Measurements from ENCODE around the gene CCDC159. TPM values are rescaled to one million over a fixed set of nuclear protein-coding genes. Genes with fewer than 3 reads are reported as not detected.
A peak's percentile ranks its signal among the peaks of the same experiment; 100 is the strongest.

Gene CCDC159
- total and polyA plus RNA-seq, 2 of the 13 experiments (the other 11 are each of a cell fraction or from before 2014, with no cell fraction given), result 1.7 to 6.3 TPM

DNA sequence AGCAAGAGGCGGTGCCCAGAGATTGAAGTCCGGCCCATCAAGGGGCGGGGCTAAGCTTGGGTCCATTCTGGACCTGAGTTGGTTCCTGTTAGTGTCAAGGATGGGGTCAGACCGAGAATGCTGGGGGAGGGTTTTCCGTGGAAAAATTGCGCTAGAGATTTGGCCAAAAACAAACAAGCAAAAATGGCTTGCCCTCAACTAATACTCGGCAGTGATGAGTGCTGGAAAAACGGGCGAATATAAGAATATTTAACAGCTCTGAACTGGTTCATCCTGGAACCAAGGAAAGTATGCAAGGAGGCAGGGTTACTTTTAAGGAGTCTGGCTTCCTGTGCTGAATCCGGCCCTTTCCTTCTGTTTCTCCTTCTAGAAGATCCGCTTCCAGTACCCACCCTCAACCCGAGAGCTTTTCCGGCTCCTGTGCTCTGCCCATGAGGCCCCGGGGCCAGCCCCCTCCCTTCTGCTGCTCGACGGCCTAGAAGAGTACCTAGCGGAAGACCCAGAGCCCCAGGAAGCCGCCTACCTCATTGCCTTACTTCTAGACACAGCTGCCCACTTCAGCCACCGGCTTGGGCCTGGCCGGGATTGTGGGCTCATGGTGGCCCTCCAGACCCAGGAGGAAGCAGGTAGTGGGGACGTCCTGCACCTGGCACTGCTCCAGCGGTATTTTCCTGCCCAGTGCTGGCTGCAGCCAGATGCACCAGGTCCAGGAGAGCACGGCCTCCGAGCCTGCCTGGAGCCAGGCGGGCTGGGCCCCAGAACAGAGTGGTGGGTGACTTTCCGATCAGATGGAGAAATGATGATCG, 29.0 kb downstream of the CCDC159 start (continued):
- no peak for TF ChIP-seq ZNF614 (CRISPR knock-in tag; IDR thresholded peaks at IDR 0.05; ENCODE audit: borderline replicate concordance)
- no peak for TF ChIP-seq LCORL (IDR thresholded peaks at IDR 0.05)
- peak; percentile 49; the same call in 1 of the 2 replicates for TF ChIP-seq LCORL (CRISPR knock-in tag; IDR thresholded peaks at IDR 0.05)
- TF ChIP-seq ZNF619 (CRISPR knock-in tag; IDR thresholded peaks at IDR 0.05), result 0 out of 2 replicates have a peak, but pooled peaks have one; percentile 69
- TF ChIP-seq, protein P1, sequence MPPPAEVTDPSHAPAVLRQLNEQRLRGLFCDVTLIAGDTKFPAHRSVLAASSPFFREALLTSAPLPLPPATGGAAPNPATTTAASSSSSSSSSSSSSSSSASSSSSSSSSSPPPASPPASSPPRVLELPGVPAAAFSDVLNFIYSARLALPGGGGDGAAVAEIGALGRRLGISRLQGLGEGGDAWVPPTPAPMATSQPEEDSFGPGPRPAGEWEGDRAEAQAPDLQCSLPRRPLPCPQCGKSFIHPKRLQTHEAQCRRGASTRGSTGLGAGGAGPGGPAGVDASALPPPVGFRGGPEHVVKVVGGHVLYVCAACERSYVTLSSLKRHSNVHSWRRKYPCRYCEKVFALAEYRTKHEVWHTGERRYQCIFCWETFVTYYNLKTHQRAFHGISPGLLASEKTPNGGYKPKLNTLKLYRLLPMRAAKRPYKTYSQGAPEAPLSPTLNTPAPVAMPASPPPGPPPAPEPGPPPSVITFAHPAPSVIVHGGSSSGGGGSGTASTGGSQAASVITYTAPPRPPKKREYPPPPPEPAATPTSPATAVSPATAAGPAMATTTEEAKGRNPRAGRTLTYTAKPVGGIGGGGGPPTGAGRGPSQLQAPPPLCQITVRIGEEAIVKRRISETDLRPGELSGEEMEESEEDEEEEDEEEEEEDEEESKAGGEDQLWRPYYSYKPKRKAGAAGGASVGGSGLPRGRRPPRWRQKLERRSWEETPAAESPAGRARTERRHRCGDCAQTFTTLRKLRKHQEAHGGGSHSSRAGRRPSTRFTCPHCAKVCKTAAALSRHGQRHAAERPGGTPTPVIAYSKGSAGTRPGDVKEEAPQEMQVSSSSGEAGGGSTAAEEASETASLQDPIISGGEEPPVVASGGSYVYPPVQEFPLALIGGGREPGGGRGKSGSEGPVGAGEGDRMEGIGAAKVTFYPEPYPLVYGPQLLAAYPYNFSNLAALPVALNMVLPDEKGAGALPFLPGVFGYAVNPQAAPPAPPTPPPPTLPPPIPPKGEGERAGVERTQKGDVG (CRISPR knock-in tag; IDR thresholded peaks at IDR 0.05; ENCODE audit: borderline replicate concordance), result no peak
- no peak for TF ChIP-seq ZNF260 (CRISPR knock-in tag; IDR thresholded peaks at IDR 0.05; ENCODE audit: borderline replicate concordance, low read depth)
- TF ChIP-seq MIXL1 (CRISPR knock-in tag; IDR thresholded peaks at IDR 0.05), result no peak
- TF ChIP-seq SUZ12 (IDR thresholded peaks at IDR 0.05; ENCODE audit: low read depth, low read length), result no peak
- TF ChIP-seq CEBPB (IDR thresholded peaks at IDR 0.05; ENCODE audit: borderline replicate concordance, low read depth, low read length), result no peak
- no peak for TF ChIP-seq TEAD2 (CRISPR knock-in tag; IDR thresholded peaks at IDR 0.05)
- TF ChIP-seq MTF1 (CRISPR knock-in tag; IDR thresholded peaks at IDR 0.05), result no peak
- TF ChIP-seq, protein P2, sequence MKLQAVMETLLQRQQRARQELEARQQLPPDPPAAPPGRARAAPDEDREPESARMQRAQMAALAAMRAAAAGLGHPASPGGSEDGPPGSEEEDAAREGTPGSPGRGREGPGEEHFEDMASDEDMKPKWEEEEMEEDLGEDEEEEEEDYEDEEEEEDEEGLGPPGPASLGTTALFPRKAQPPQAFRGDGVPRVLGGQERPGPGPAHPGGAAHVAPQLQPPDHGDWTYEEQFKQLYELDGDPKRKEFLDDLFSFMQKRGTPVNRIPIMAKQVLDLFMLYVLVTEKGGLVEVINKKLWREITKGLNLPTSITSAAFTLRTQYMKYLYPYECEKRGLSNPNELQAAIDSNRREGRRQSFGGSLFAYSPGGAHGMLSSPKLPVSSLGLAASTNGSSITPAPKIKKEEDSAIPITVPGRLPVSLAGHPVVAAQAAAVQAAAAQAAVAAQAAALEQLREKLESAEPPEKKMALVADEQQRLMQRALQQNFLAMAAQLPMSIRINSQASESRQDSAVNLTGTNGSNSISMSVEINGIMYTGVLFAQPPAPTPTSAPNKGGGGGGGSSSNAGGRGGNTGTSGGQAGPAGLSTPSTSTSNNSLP (IDR thresholded peaks at IDR 0.05; ENCODE audit: low read depth, low read length), result no peak
- TF ChIP-seq, protein P3, sequence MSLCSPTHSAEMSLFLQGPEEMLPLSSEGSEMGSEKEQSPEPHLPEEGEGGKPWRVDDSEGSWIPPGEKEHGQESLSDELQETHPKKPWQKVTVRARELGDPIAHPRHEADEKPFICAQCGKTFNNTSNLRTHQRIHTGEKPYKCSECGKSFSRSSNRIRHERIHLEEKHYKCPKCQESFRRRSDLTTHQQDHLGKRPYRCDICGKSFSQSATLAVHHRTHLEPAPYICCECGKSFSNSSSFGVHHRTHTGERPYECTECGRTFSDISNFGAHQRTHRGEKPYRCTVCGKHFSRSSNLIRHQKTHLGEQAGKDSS (CRISPR knock-in tag; IDR thresholded peaks at IDR 0.05; ENCODE audit: borderline replicate concordance, low read depth), result no peak
- TF ChIP-seq, protein P4, sequence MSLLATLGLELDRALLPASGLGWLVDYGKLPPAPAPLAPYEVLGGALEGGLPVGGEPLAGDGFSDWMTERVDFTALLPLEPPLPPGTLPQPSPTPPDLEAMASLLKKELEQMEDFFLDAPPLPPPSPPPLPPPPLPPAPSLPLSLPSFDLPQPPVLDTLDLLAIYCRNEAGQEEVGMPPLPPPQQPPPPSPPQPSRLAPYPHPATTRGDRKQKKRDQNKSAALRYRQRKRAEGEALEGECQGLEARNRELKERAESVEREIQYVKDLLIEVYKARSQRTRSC (CRISPR knock-in tag; IDR thresholded peaks at IDR 0.05; ENCODE audit: low read depth), result 0 out of 2 replicates have a peak, but pooled peaks have one; percentile 9
- TF ChIP-seq YY1 (IDR thresholded peaks at IDR 0.05; ENCODE audit: insufficient read depth, insufficient replicate concordance, low read depth, low read length), result no peak
- no peak for TF ChIP-seq ZNF766 (CRISPR knock-in tag; IDR thresholded peaks at IDR 0.05; ENCODE audit: borderline replicate concordance)
- no peak for TF ChIP-seq MAFG (CRISPR knock-in tag; IDR thresholded peaks at IDR 0.05)
- TF ChIP-seq ZNF547 (CRISPR knock-in tag; IDR thresholded peaks at IDR 0.05), result peak; percentile 48; the same call in 1 of the 2 replicates
- TF ChIP-seq MATR3 (CRISPR knock-in tag; IDR thresholded peaks at IDR 0.05), result no peak
- no peak for TF ChIP-seq TBX3 (IDR thresholded peaks at IDR 0.05; ENCODE audit: borderline replicate concordance)
- no peak for TF ChIP-seq ZNF572 (CRISPR knock-in tag; IDR thresholded peaks at IDR 0.05)
- TF ChIP-seq, protein P5, sequence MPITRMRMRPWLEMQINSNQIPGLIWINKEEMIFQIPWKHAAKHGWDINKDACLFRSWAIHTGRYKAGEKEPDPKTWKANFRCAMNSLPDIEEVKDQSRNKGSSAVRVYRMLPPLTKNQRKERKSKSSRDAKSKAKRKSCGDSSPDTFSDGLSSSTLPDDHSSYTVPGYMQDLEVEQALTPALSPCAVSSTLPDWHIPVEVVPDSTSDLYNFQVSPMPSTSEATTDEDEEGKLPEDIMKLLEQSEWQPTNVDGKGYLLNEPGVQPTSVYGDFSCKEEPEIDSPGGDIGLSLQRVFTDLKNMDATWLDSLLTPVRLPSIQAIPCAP (CRISPR knock-in tag; IDR thresholded peaks at IDR 0.05; ENCODE audit: low read depth), result no peak
- TF ChIP-seq ELF3 (CRISPR knock-in tag; IDR thresholded peaks at IDR 0.05), result no peak
- TF ChIP-seq BRD4 (CRISPR knock-in tag; IDR thresholded peaks at IDR 0.05), result no peak
